ENCODE data around the gene CD33.

DNA sequence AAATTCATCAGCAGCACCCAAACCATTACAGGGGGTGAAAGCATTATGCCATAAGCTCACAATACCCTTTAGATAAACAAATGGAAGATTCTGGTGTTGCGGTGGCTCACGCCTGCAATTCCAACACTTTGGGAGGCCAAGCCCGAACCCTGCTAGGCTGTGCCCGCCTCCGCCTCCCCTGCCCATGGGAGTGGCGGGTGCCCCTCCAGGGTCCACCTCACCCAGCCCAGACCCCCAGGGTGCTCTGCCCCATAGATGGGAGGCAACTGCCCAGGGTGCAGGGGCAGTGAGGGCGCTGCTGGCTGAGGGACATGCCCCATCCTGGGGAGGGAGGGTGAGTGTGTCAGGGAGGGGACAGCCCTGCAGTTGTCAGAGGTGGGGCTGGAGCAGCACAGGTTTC is 16.0 kb downstream of the CD33 start:
- TF ChIP-seq YY1 (IDR thresholded peaks at IDR 0.05; ENCODE audit: insufficient read depth, insufficient read length), result no peak
- no peak for TF ChIP-seq ZNF274 (IDR thresholded peaks at IDR 0.05; ENCODE audit: low read depth, low read length)

Data from NT2/D1 (cell line).